ENCODE measurements around the gene FGA. TPM values are rescaled to one million over a fixed set of nuclear protein-coding genes. Genes with fewer than 3 reads are reported as not detected.
A peak's percentile ranks its signal among the peaks of the same experiment; 100 is the strongest.

FGA gene
- total and polyA plus RNA-seq, 7 donors: 0.38 TPM; not detected in 6

DNA sequence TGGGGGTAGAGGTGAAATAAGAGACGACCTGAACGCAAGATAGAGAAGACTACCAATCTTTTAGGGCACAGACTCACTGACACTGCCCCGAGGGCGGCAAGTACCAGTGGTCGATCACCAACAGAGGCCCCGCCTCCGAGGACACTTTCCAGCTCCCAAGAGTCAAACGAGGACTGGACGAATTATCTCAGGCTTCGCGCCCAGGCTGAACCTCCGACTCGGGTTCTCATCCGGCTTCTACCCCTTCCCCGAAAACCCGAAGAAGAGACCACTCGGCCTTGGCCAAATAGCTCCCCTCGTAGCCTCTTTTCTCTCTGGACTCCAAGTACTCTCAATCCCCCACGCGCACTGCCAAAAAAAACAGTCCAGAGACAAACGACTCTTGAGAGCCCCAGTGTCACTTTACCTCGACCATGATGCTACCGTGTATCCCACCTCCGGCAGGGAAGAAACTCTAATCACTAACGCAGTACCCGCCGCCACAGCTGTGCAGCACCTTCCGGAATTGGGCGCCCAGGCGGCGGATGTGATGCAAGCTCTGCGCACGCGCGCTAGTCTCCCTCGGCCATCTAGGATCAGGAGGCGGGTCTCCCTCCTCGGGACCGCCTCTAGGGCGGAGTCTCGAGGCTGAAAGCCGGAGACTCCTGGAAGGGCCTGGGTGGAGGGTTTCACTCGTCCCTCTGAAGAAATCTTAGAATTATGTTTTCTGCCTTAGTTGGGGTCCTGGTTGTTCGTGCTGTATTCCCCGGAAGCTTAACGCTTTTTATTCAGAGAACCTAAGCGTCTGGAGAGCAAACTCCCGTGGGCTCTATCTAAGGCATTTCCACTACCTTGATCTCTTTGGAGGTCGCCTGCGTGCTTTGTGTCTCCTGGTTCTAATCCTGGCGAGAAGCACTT, 40.4 kb downstream of the FGA start, which contains the start of gene PLRG1:
TSS of gene PLRG1 (minus strand) at position 507 of the 897 bp plus-strand sequence. CDS start at position 415, 92 bp downstream.
- H3K4me1 ChIP-seq: peaks cover 0 to 31% (median 20%) of the 10 kb centered on the region in 4 donors
- H3K36me3 ChIP-seq: peaks cover 0 to 33% (median 18%) of the 10 kb centered on the region in 4 donors
- peak; percentile 86 to 92 (median 92) for TF ChIP-seq POLR2AphosphoS5 (IDR thresholded peaks at IDR 0.05)
- TF ChIP-seq POLR2A (IDR thresholded peaks at IDR 0.05): peak; percentile 64 to 72
- TF ChIP-seq EP300 (IDR thresholded peaks at IDR 0.05): no peak
- TF ChIP-seq, protein P1, sequence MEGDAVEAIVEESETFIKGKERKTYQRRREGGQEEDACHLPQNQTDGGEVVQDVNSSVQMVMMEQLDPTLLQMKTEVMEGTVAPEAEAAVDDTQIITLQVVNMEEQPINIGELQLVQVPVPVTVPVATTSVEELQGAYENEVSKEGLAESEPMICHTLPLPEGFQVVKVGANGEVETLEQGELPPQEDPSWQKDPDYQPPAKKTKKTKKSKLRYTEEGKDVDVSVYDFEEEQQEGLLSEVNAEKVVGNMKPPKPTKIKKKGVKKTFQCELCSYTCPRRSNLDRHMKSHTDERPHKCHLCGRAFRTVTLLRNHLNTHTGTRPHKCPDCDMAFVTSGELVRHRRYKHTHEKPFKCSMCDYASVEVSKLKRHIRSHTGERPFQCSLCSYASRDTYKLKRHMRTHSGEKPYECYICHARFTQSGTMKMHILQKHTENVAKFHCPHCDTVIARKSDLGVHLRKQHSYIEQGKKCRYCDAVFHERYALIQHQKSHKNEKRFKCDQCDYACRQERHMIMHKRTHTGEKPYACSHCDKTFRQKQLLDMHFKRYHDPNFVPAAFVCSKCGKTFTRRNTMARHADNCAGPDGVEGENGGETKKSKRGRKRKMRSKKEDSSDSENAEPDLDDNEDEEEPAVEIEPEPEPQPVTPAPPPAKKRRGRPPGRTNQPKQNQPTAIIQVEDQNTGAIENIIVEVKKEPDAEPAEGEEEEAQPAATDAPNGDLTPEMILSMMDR (IDR thresholded peaks at IDR 0.05): peak in 3 of 4 experiments; percentile 7 to 38 (median 30)
- H3K9me3 ChIP-seq: no peaks in the 10 kb centered on the region
- peak within 1 kb of the TSS; percentile 83 to 88 (median 86) for H3K27ac ChIP-seq
- no peaks in the 10 kb centered on the region for H3K27me3 ChIP-seq
- 1% methylated on average over 51 of the region's 51 CpGs for WGBS, 2 donors
- DNase-seq: peak; percentile 98
- intact Hi-C loops (cut with DNase I): loop anchor here (5.0 kb wide), 1 partner anchor 72 kb away; no protein-coding TSS in a partner anchor
- peak within 1 kb of the TSS; percentile 69 to 81 (median 75) for H3K4me3 ChIP-seq

DNA sequence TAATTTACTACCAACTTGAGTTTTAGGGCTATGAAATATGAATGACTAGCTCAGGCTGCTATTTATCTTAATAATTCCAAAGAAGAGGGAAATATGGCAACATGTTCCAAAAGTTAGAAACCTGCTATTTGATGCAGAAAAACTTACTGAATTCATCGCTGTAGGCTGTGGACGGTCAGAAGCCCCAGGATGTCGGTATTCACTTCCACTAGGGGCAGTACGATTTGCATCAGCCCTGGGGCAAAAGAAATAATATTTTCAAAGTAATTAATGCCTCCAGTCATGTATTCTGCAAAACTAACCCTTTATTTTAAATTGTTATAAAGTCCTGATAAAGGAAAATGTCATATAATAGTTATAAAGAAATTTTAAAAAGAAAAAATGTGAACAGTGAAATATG, 44.9 kb downstream of the FGA start:
- WGBS, 2 donors: 95 to 98% methylated on average over 4 of the region's 4 CpGs
- H3K36me3 ChIP-seq: peaks cover 19 to 78% (median 50%) of the 10 kb centered on the region in 4 donors
- H3K27me3 ChIP-seq: no peaks in the 10 kb centered on the region
- intact Hi-C loops (cut with DNase I): no loop called here
- no peak overlapping the region for H3K27ac ChIP-seq
- DNase-seq: no peak
- H3K9me3 ChIP-seq: no peaks in the 10 kb centered on the region
- peaks cover 0 to 23% (median 17%) of the 10 kb centered on the region in 4 donors for H3K4me1 ChIP-seq
- no peak overlapping the region for H3K4me3 ChIP-seq
- TF ChIP-seq, protein P1 (IDR thresholded peaks at IDR 0.05): no peak
- TF ChIP-seq POLR2AphosphoS5 (IDR thresholded peaks at IDR 0.05): no peak
- TF ChIP-seq POLR2A (IDR thresholded peaks at IDR 0.05): no peak
- TF ChIP-seq EP300 (IDR thresholded peaks at IDR 0.05): no peak

GRCh38 chr4:154542271-154542879, 48.2 kb downstream of the FGA start:
- no peaks in the 10 kb centered on the region for H3K4me1 ChIP-seq
- H3K27me3 ChIP-seq: no peaks in the 10 kb centered on the region
- peaks cover 23 to 100% (median 72%) of the 10 kb centered on the region in 4 donors for H3K36me3 ChIP-seq
- H3K4me3 ChIP-seq: no peak overlapping the region
- TF ChIP-seq POLR2AphosphoS5 (IDR thresholded peaks at IDR 0.05) (no peak), POLR2A (IDR thresholded peaks at IDR 0.05) (no peak), EP300 (IDR thresholded peaks at IDR 0.05) (no peak)
- TF ChIP-seq, protein P1 (IDR thresholded peaks at IDR 0.05): no peak
- 58 to 85% methylated on average over 4 of the region's 4 CpGs for whole genome bisulfite sequencing, 2 donors
- intact Hi-C loops (cut with DNase I): no loop called here
- H3K27ac ChIP-seq: no peak overlapping the region
- DNase-seq: no peak
- no peaks in the 10 kb centered on the region for H3K9me3 ChIP-seq

Small RNAs within 50 kb of the gene (small RNA-seq; reads per million reads assigned to genes)
- 0 reads per million in 3 donors for gene RNU6-1285P

Other genes starting within 250 kb of the FGA start
- gene DCHS2, start 98.9 kb downstream of the FGA start, total RNA-seq: 10 to 100 TPM; 13.6 to 24.1 (median 17.2) TPM
- under 1 TPM; under 0.01 to 0.61 (median under 0.01) TPM for gene DCHS2, start 98.9 kb downstream of the FGA start, polyA plus RNA-seq
- 10 to 100 TPM; 41.3 to 73.1 (median 44.8) TPM for gene PLRG1, start 40.3 kb downstream of the FGA start, total RNA-seq
- gene PLRG1, start 40.3 kb downstream of the FGA start, polyA plus RNA-seq: 10 to 100 TPM; 24.7 to 40.7 (median 34.8) TPM
- gene FGB, start 27.7 kb downstream of the FGA start, total RNA-seq: not detected
- under 1 TPM in 1 of 3 donors, not detected in 2; 0.67 TPM for gene FGB, start 27.7 kb downstream of the FGA start, polyA plus RNA-seq
- gene FGG, start 21.9 kb upstream of the FGA start, total RNA-seq: not detected
- under 1 TPM in 1 of 3 donors, not detected in 2; 0.22 TPM for gene FGG, start 21.9 kb upstream of the FGA start, polyA plus RNA-seq
- 1 to 10 TPM in 3 of 4 donors, under 1 TPM in 1; 0.83 to 2.1 (median 1.6) TPM for gene LRAT, start 153.3 kb upstream of the FGA start, total RNA-seq
- gene LRAT, start 153.3 kb upstream of the FGA start, polyA plus RNA-seq: under 1 TPM in 2 of 3 donors, not detected in 1; 0.25 to 0.60 TPM
- gene RBM46, start 190.5 kb upstream of the FGA start, total RNA-seq: 1 to 10 TPM in 2 of 4 donors, not detected in 2; 2.1 to 4.1 TPM
- gene RBM46, start 190.5 kb upstream of the FGA start, polyA plus RNA-seq: not detected